NB4 (cell line): ENCODE data around the gene SERGEF.
"Not testable (repeated sequence)": the region's sequence is repeated elsewhere in the genome, so short reads cannot be mapped to it uniquely, and the experiment has no call there.

Experiments
- POLR2A ChIP-seq: IDR thresholded peaks from 2 replicates; pipeline ENCODE4 v1.6.1; 2011; ENCODE audit warnings: mild to moderate bottlenecking; ENCODE audit not compliant: insufficient read length; ENCODE audit errors: extremely low read depth
- TF ChIP-seq, protein P1 (sequence below): IDR thresholded peaks from one replicate; pipeline ENCODE4 v1.5.1; 2012; ENCODE audit warnings: low read depth, low read length

DNA sequence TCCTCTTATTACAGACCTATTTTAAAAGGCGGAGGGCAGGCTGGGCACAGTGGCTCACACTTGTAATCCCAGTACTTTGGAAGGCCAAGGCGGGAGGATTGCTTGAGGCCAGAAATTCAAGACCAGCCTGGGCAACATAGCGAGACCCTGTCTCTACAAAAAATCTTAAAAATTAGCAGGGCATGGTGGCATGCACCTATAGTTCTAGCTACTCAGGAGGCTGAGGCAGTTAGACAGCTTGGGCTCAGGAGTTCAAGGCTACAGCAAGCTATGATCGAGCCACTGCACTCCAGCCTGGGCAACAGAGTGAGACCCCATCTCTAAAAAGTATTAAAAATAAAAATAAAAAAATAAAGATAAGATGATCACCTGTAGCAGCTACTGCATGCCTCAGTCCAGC is 12.7 kb downstream of the SERGEF start:
- TF ChIP-seq, protein P1, sequence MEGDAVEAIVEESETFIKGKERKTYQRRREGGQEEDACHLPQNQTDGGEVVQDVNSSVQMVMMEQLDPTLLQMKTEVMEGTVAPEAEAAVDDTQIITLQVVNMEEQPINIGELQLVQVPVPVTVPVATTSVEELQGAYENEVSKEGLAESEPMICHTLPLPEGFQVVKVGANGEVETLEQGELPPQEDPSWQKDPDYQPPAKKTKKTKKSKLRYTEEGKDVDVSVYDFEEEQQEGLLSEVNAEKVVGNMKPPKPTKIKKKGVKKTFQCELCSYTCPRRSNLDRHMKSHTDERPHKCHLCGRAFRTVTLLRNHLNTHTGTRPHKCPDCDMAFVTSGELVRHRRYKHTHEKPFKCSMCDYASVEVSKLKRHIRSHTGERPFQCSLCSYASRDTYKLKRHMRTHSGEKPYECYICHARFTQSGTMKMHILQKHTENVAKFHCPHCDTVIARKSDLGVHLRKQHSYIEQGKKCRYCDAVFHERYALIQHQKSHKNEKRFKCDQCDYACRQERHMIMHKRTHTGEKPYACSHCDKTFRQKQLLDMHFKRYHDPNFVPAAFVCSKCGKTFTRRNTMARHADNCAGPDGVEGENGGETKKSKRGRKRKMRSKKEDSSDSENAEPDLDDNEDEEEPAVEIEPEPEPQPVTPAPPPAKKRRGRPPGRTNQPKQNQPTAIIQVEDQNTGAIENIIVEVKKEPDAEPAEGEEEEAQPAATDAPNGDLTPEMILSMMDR = not testable (repeated sequence)
- TF ChIP-seq POLR2A = not testable (repeated sequence)
